Measurements from ENCODE around the gene GJA3.

The GJA3 gene

DNA sequence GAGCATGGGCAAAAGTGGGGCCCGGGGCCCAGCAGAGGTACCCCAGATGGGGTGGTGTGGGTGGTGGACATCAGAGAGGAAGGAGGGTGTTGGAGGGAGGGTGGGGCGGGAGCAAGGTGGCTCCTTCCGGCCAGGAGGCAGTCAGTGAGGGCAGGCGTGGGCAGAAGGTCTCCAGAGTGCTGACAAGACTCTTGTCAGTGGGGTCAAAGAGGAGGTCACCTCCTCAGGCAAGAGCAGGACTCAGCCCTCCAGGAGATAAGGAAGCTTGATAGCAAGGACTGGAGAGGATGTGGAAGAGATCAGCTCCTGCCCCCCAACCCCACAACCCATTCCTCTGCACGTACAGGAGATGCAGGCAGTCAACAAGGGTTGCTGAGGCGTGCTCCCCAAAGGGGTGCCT, 9.8 kb downstream of the GJA3 start:
- no peak for DNase-seq (ENCODE audit: low read depth)

DNA sequence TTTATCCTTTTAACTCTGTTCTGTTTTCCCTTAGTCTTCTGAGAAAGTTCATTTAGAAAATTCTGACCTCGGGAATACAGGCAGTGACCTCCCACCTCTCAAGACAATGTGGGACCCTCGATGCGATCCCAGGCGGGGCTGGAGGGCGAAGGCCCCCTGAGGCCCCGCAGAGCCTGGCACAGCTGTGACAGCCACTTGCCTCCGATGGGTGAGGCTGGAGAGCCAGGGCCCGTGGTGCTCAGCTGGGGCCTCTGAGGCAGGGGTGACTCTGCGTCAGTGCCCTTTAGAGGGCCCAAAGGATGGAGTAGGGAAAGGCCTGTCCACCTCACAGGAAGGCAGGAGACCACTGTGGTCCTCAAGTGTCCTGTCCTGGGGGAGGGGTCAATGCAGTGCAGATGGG, 10.3 kb downstream of the GJA3 start:
- no peak for DNase-seq (ENCODE audit: low read depth)

DNA sequence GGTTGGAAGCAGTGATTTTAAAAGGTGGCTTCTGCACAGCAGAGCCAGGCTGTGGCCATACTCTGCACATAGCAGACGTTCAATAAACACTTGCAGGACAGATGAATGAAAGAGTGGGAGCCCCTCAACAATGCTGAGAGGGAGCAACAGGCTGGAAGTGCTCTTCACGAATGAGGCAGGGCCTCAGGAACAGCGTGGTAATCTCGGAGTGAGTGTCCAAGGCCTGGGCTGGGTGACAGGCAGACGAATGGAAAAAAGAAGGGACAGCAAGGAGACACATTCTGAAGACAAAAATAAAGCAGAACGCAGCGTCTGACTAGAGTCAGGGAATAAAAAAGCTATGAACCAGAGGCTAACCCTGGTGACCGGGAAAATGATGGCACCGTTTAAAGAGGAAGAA, 11.1 kb downstream of the GJA3 start:
- no peak for DNase-seq (ENCODE audit: low read depth)

DNA sequence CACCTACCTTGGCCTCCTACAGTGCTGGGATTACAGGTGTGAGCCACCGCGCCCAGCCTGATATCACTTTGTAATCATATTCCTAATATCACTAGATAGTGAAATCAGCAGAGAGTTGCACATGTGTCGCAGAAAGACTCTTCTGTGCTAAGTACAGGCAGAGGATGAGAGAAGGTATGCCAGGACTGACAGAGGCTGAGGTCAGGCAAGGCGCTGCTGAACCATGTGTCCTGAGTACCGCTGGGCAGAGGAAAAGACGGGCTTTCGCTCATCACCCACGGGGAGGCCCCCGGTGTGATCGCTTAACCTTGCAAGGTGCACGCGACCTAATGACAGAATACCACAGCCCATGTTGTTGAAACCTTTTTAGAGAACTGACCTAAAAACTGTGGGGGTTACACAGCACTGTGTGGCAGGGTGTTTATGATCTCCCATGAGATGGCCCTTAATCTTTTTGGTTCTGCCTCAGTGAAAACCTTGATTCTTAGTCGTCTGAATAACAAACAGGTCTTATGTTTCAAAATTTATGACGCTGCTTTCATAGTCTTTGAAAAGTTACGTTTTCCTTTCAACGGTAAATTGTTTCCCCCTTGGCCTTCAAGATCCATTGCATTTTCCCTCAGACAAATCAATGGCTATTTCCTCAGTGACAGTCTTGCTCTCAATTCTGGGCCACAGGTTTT, 12.2 kb downstream of the GJA3 start:
- no peak for DNase-seq (ENCODE audit: low read depth)

DNA sequence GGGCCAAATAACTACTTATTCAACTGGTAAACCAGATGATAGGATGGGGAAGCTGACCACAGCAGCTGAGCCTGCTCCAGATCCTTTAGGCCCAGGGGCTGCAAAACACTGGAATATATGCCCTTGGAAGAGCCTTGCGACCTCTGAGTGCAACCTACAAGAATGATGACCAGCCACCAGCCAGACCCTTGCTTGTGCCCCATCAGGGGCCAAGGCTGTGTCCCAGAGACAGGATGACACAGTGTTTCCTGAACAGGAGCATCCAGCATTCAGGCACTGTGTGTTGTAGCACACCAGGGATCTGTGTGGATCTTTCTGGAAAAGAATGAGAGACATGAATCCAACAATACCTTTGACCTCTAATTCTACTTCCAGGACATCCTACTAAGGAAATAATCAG, 14.5 kb downstream of the GJA3 start:
- no peak for DNase-seq (ENCODE audit: low read depth)

DNA sequence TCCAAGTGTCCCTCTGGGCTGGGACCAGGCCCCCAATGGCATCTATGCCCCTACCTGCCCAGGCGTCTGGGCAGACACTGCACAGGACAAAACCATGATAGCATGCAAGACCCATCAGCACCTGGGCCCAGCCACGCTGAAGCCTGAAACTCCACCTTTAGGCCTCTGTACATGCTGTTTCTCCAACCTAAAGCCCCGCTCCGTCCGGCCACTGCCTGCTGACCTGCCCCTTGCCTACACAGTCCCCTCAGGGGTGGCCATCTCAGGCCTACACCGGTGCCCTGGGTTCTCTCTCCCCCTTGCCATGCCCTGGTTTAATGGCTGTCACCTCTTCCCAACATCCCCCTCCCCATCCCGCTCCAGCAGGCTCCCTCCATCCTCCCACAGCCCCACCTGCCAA, 15.3 kb downstream of the GJA3 start:
- no peak for DNase-seq (ENCODE audit: low read depth)

DNA sequence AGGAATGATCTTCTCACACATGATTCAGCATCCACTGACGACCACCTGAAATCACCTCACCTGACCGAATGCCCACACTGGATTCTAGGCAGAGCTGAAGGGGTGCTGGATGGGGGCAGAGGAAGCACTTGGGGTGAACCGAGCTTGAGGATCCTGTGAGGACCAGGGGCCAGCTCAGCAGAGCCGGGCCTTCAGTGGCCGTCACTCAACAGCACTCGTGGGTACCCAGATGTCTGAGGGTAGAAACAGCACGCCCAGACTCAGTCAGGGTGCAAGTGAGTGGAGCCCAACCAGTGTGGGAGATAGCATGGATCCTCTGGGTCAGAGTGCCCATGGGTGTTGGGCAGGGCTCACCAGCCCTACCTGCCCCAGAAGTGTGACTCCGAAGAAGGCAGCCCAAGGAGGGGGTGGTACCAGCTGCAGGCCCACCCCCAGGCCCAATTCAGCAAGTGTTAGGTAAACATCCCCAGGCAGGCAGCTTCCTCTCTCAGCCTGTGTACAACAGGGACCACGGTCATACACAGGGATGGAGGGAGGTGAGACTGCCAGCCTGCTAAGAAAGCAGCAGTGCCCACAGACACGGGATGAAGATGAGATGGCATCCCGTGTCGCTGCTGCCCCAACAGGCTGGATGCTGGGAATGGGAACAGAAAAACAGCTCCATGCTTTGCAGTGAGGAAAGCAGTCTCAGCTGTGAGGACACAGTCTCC, 16.6 kb downstream of the GJA3 start:
- no peak for DNase-seq (ENCODE audit: low read depth)

DNA sequence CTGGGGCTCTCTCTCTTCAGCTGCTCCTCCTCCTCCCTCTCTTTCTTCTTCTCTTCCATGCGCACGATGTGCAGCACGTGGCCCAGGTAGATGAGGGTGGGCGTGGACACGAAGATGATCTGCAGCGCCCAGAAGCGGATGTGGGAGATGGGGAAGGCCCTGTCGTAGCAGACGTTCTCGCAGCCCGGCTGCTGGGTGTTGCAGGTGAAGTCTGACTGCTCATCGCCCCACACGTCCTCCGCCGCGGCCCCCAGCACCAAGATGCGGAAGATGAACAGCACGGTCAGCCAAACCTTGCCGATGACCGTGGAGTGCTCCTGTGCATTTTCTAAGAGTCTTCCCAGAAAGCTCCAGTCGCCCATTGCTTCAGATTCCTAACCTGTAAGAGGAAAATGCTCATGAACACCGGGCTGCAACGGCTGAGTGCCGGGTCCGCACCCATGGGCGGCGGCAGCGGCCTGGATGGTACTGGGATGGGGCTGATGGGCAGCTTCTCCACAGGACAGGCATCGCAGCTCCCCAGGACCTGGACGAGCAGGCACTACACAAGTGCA, 17.8 kb downstream of the GJA3 start:
- DNase-seq (ENCODE audit: low read depth) = no peak

DNA sequence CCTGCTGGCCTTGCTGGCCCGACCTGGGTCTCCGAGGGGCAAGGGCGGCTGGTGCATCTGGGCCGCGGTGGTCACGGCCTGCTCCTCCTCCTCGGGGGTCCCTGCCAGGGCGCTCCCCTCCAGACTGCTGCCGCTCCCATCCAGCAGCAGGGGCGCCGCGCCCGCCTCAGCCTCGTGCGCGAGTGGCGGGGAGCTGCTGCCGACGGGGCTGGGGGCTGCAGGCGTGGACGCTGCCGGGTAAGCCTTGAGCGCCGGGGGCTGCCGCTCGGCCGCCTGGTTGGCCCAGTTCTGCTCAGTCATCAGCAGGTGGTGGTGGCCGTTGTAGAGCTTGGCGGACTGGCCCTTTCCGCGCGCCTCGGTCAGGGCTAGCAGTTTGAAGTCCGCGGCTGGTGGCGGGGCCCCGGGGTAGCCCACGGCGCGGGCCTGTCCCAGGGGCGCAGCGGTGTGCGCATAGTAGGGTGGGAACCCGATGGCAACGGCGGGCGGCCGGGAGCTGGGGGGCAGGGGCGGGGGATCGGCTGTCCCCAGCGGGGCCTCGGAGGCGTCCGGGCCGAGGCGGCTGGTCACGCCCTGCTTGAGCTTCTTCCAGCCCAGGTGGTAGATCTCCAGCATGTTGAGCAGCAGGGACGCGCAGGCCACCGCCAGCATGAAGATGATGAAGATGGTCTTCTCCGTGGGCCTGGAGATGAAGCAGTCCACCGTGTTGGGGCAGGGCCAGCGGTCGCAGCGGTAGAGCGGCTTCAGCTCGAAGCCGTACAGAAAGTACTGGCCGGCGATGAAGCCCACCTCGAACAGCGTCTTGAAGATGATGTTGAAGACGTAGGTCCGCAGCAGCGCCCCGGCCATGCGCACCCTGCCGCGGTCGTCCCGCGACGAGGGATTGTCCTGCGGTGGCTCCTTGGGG, 18.6 kb downstream of the GJA3 start:
- no peak for DNase-seq (ENCODE audit: low read depth)

DNA sequence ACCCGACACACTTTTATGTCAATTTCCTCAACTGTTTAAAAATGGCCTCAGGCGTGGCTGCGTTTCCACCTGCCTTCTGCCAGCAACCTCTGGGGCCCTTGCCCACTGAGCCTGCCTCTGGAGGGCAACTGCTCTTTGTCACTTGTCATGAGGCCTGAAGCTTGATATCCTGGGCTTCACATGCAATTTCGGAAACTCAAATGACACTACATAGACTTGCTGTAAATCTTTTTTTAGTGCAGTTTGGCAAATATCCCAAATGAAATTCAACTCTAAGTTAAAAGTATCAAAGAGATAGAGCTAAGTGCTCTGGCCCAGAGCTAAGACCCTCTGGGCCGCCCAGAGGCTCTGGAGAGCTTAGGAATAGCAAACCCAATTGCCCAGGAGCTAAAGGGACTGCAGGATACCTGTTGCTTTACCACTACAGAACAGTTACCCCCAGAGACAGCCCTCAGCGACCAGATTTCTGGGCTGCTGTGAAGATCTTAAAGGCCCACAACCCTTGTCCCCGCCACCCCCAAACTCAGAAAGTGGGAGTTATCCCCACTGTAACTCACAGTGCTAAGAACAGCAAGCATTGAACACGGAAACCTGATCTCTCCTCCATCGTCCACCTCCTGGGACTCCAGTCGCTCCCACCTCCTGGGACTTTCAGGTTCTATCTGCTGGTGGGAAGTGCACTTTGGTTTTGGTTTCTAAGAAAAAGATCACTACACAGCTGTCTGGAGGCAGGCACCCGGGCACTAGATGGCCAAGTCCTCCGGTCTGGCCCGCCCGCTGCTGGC, 19.4 kb downstream of the GJA3 start:
- DNase-seq (ENCODE audit: low read depth) = no peak

DNA sequence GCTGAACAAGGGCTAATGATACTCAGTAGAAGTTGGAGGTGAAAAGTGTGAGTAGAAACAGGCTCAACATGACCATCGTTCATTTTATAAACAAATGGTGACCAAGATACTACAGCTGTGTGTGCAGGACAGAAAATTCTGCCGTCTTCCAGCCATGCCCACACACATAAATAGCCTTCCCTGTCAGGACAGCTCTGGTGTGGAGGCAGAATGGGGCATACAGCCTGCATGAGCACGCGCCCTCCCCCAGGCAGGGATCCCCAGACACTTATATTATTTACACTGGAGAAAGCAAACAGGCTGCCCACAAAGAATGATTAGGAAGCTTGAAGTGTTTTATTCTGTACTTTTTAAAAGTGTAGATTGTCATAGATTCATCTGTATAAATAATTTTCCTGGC, 20.4 kb downstream of the GJA3 start:
- no peak for DNase-seq (ENCODE audit: low read depth)

DNA sequence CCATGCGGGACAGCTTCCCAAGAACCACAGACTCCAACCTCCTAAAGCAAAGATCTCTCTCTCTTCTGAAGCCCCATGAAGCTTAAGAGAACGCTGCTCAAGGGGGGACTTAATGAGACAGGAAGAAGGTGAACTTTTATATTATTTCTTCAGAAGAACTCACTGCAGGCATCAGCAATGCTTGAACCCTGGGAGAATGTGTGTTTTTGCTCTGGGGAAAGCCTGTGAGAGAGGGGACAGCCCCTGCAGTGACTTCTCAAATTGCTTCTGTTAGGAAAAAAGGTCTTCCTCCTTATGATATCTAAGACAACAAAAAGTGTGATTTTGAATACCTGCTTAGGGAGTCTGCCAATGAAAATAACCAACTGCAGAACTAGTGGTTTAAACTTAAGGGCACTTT, 23.0 kb downstream of the GJA3 start:
- no peak for DNase-seq (ENCODE audit: low read depth)

DNA sequence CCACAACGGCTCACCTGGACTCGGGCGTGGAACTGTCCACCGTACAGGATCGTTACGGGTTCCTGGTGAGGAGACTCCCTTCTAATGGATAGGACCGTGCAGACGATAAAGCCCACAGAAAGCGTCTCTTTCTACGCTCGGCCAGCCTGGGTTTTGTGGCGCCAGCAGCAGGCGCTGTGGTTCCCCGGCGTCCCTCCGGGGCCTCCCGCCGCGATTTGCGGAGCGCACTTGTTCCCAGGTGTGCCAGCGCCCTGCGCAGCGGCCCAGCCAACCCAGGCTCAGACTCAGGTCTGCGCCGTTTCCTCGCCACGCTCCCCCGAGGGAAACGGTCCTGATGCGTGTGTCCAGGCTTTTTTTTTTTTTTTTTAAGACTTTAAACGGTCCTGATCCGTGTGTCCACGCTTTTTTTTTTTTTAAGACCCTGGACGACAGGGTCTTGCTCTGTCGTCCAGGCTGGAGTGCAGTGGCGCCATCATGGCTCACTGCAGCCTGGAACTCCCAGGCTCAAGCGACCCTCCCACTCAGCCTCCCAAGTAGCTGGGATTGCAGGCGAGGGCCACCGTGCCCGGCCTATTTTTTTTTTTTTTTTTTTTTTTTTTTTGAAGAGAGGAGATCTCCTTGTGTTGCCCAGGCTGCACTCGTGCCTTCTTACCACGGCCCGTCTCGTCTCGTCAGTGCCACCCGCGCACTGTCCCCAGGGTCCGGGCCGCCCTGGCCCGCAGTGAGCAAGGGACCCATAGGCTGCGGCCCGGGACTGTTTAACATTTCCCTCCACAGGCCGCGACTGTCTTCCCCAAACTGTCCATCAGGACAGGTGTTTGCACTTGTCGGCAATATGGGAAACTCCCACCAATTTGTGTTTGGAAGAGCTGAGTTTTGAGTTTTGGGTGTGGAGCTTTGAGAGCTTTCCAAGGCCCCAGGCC, 23.8 kb downstream of the GJA3 start:
- DNase-seq (ENCODE audit: low read depth) = no peak

DNA sequence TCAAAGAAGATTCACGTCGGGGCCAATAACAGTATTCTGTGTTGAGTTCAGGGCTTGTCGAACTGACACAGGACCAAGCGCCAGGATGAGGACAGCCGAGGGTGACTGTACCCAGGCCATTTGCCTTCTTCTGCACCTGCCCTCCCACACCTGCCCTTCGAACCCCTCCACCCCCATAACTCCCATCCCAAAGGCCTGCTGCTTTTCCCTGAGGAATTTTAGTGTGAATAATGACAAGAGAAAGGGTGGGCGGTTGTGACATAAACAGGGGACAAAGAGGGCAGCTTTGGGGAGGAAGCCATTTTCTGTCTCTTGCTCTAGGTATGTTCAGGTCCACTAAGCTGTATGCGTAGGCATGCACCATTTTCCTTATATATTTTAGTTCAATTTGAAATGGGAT, 26.1 kb downstream of the GJA3 start:
- no peak for DNase-seq (ENCODE audit: low read depth)

DNA sequence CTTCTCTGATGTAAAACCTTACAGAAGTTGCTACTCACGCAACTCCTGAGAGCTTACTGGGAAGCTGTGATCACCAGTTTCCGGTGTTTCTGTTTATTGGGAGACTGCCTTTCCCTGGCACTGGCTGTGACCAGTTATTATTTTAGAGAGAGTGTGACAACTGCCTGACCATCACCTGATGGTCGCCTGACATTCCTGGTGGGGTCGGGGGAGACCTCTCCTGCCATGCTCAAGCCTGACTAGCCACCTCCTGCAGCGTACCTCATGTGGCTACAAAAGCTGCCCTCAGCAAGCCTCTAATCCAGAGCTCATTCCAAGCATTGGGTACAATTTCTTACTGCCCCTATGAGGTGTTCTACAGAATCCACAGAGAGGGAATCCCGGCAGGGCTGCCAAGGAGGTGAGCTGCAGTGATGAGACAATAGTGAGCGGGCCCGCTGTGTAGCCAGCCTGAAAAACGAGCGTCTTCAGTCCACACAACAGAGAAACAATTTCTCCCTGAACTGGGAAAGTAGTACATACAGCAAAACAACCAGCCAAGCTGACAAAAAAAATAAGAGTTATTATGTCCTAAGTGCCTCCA, 28.7 kb downstream of the GJA3 start:
- DNase-seq (ENCODE audit: low read depth) = no peak

DNA sequence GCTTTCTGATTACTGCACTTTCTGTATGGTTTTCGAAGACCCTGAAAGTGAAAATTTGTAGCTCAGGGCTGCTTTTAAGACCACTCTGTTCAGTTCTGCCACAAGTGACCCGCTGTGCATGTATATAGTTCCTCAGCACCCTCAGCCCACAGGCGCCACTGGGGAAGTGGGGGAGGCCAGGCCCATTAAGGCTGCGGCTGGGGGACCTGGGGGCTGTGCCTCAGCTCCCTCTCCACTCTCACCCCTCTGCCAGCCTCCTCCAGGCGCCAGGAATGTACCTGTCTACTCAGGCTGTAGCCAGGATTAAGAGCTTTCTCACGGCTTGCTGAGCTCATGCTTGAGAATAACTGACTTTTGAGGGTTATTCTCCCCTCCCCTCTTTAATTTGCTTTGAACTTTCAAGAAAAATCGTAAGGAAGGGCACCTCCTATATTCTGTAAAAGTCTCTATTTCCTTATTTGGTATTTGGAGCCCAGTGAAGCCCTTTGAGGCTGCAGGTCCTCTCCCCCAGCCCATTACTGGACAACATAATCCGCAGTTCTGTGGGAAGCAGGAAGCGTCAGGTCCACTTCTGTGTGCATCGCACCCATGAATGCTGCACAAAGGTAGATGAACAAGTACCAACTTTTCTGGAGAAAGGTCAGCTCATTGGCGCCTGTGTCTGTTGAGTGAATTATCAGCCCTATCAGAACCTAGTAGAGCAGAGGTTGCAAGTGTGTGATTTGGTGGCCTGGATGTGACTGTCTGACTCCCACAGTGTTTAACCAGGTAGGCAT, 29.6 kb downstream of the GJA3 start:
- DNase-seq (ENCODE audit: low read depth) = no peak

DNA sequence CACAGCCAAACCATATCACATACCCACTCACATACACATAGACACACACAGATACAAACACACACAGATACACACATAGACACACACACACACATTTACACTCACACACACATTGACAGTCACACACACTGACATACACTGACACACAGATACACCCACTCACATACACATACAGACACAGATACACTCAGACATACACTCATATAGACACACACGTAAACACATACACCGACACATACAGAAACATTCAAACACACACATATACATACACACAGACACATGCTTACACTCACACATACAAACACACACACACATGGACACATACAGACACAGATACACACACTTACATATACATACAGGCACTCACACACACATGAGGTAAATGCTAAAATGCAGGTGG, 30.2 kb downstream of the GJA3 start:
- DNase-seq (ENCODE audit: low read depth) = no peak

DNA sequence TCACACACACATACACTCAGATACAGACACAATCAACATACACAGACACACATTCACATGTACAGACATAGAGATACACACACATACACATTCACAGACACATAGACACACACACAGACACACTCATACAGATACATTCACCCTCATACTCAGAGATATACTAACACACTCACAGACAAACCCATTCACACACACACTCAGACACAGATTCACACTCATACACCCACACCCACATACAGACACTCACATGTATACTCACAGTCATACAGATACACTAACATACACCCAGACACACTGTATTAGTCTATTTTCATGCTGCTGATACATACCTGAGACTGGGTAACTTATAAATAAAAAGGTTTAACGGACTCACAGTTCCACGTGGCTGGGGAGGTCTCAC, 30.8 kb downstream of the GJA3 start:
- no peak for DNase-seq (ENCODE audit: low read depth)

DNA sequence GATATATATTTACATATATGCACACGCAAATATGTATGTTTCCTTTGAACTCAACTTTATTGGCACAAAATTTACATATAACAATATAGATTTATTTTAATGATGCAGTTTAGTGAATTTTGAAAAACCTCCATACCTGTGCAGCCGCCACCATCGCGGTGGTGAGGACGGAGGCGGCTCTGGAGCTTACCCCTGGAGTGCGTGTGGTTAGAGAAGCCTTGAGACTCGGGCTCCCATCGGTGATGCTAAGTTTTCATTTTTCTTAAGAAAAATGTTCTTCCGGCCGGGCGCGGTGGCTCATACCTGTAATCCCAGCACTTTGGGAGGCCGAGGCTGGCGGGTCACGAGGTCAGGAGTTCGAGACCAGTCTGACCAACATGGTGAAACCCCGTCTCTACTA, 31.8 kb downstream of the GJA3 start:
- DNase-seq (ENCODE audit: low read depth) = no peak

DNA sequence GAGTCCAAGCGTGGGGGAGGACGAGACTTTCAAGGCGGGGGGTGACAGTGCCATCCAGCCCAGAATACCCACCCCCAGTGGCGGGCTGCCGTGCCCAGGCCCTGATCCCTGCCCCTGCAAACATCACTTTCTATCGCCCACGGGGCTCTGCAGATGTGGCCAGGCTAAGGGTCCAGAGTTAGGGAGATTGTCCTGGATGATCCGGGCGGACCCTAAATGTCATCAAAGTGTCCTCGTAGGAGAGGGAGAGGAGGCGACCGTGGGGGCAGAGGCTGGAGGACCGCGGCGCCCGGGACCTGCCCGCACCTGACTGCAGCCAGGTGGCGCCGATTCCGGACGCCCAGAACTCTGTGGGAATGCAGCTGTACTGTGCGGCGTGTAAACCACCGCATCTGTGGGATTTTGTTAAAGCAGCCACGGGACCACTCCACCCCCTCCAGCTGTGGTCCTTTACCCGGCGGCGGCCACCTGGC, 32.4 kb downstream of the GJA3 start:
- no peak for DNase-seq (ENCODE audit: low read depth)
